HG02973 (cell line): ENCODE results near the gene SLC2A5.
"Not testable (repeated sequence)": the region's sequence is repeated elsewhere in the genome, so short reads cannot be mapped to it uniquely, and the experiment has no call there.

Source experiments
- ATAC-seq: cut with Tn5 transposase; IDR thresholded peaks from one replicate; pipeline ENCODE4 v1.9.1; 2021; ENCODE audit warnings: moderate library complexity; ENCODE audit not compliant: unreplicated experiment

SLC2A5 gene

GRCh38 chr1:9009438-9010370, 59.7 kb downstream of the SLC2A5 start:
- no peak for ATAC-seq

DNA sequence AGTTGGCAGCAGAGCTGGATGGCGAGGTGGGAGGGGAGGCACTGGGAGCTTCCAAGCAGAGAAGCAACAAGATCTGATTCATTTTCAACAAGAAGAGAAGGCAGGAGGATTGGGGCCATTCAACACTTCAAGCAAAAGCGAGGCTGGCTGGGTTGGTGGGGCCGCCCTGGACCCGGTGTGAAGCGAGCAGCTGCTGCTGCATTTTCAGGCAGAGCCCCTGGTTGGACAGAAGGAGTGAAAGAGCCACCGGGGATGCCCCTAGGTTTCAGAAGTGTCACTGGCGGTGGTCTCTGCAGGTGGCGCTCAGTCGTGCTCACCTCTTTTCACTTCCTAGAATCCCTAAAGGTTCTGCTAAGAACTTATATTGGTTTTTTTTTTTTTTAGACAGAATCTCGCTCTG, 61.2 kb downstream of the SLC2A5 start:
- ATAC-seq: no peak

GRCh38 chr1:9006956-9007615, 62.3 kb downstream of the SLC2A5 start:
- ATAC-seq: no peak

GRCh38 chr1:9005395-9005708, 64.1 kb downstream of the SLC2A5 start:
- no peak for ATAC-seq

- ATAC-seq: no peak
Observed at GRCh38 chr1:9004700-9005394, 64.6 kb downstream of the SLC2A5 start.

- no peak for ATAC-seq
Observed at GRCh38 chr1:9004031-9004699, 65.3 kb downstream of the SLC2A5 start.

- ATAC-seq: not testable (repeated sequence)
Observed at GRCh38 chr1:9002215-9002560, 67.2 kb downstream of the SLC2A5 start.

DNA sequence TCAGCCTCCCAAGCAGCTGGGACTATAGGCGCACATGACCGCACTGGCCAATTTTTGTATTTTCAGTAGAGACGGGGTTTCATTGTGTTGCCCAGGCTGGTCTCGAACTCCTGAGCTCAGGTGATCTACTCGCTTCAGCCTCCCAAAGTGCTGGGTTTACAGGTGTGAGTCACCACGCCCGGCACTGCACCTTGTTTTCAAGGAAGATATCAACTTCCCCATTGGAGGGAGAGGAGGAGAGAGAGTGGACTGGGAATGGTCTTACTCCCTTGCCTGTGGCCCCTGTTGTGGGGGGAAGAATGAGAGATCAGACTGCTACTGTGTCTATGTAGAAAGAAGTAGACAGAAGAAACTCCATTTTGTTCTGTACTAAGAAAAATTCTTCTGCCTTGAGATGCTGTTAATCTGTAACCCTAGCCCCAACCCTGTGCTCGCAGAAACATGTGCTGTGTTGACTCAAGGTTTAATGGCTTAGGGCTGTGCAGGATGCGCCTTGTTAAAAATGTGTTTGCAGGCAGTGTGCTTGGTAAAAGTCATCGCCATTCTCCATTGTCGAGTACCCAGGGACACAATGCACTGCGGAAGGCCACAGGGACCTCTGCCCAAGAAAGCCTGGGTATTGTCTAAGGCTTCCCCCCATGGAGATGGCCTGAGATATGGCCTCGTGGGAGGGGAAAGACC, 67.8 kb downstream of the SLC2A5 start:
- ATAC-seq: not testable (repeated sequence)

GRCh38 chr1:8993962-8994675, 75.3 kb downstream of the SLC2A5 start:
- not testable (repeated sequence) for ATAC-seq

DNA sequence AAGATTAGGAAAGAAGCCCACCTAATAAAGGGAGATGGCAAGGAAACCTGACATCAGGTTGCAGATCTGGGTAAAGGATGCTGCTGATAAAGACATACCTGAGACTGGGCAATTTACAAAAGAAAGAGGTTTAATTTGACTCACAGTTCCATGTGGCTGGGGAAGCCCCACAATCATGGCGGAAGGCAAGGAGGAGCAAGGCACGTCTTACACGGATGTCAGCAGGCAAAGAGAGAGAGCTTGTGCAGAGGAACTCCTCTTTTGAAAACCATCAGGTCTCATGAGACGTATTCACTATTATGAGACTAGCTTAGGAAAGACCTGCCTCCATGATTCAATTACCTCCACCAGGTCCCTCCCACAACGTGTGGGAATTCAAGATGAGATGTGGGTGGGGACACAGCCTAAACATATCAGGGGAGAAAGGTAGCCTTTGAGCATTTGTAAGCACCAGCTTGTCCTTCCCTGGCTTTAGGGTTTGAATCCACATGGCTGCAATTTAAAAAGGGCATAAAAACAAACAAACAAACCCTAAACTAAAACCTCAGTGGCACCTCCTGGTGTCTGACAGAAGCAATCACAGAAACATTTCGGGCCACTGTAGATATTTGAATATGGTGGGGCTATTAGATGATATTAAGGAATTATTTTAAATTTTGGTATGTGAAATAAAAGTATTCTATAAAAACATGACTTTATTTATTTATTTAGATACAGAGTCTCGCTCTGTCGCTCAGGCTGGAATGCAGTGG, 76.3 kb downstream of the SLC2A5 start:
- ATAC-seq: no peak

DNA sequence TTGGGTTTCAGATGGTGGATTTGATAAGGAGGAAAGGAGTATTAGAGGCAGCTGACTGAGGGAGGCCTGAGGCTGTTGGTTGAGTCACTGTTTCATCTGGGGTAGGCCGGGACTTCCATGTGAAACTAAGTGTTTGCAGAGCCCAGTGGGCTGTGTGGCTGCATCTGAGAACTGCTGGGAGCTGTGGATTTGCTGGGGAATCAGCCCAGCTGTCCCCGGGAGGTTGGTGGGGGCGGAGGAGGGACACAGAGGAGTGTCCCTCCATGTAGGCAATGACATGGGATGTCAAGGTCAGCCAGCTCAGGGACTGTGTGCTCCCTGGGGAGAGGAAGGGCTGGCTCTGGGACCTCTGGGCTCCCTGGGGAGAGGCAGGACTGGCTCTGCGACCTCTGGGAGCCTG, 79.6 kb downstream of the SLC2A5 start:
- no peak for ATAC-seq

DNA sequence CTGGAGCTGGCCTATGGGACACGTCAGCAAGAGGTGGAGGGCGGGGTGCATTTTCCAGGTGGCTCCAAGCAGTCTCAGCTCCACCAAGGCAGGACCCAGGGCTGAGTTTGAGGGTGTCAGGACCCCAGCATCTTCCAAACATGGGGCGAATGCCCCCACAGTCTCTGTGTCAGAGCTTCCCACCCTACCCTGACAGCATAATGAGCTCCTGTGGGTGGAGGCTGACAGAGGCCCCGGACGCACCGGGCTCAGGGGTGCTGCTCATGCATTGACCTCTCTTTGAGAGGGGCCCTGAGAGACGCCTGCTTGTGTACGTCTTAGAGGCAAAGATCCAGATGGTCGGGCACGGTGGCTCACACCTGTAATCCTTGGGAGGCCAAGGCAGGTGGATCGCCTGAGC, 80.4 kb downstream of the SLC2A5 start:
- ATAC-seq: no peak

DNA sequence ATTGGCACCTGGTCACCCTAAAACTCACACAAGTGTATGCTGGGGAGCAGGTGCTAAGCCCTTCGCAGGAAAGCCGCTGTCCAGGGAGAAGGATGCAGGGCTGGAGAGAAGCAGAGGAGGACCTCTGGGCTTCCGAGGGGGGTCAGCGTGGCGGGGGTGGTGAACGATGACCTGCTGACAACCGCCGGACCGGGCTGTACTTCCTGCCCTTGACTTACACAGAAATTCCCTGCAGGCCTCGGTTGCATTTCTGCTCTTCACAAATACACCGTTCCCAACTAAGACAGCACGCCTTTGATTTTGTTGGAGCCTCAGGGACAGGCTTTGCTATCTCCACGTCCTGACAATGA, 80.8 kb downstream of the SLC2A5 start:
- no peak for ATAC-seq

- ATAC-seq: no peak
Observed at GRCh38 chr1:8987881-8988617, 81.4 kb downstream of the SLC2A5 start.

DNA sequence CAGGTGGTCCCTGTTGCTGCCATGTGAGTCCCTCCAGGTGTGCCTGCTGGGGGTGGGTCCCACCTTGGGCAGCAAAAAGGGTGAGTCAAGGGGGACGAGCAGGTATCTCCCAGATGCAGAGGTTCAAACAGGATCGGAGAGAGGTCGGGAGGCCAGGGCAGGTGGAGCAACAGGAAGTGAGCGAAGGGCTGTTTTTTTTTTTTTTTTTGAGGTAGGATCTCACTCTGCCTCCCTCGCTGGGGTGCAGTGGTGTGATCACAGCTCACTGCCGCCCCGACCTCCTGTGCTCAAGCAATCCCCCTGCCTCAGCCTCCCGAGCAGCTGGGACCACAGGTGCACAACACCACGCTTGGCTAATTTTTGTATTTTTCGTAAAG, 82.6 kb downstream of the SLC2A5 start:
- ATAC-seq: no peak

GRCh38 chr1:8985915-8986813, 83.3 kb downstream of the SLC2A5 start:
- ATAC-seq: no peak
